T-helper 1 cell treated with Interleukin-12 subunit alpha and Interleukin-12 subunit beta and Interleukin-4 antibody, amounts not matched to agents 30 μg/mL and 1 μg/mL, for 36 hours (primary cell): ENCODE data around the gene FRS2.

ENCODE experiments used
- H3K27ac Mint-ChIP-seq: one replicate; pipeline ENCODE4 v1.8.0; 2021; ENCODE audit warnings: mild to moderate bottlenecking, mixed read lengths
- H3K27me3 Mint-ChIP-seq: one replicate; pipeline ENCODE4 v1.8.0; 2021; ENCODE audit warnings: low read depth, mixed read lengths
- H3K36me3 Mint-ChIP-seq: one replicate; pipeline ENCODE4 v1.8.0; 2021; ENCODE audit warnings: low read depth, mixed read lengths
- H3K4me1 Mint-ChIP-seq: one replicate; pipeline ENCODE4 v1.8.0; 2021; ENCODE audit warnings: low read depth, mixed read lengths
- H3K4me3 Mint-ChIP-seq: one replicate; pipeline ENCODE4 v1.8.0; 2021; ENCODE audit warnings: mild to moderate bottlenecking, moderate library complexity, mixed read lengths
- H3K9me3 Mint-ChIP-seq: one replicate; pipeline ENCODE4 v1.8.0; 2021; ENCODE audit warnings: mixed read lengths

Gene FRS2, protein sequence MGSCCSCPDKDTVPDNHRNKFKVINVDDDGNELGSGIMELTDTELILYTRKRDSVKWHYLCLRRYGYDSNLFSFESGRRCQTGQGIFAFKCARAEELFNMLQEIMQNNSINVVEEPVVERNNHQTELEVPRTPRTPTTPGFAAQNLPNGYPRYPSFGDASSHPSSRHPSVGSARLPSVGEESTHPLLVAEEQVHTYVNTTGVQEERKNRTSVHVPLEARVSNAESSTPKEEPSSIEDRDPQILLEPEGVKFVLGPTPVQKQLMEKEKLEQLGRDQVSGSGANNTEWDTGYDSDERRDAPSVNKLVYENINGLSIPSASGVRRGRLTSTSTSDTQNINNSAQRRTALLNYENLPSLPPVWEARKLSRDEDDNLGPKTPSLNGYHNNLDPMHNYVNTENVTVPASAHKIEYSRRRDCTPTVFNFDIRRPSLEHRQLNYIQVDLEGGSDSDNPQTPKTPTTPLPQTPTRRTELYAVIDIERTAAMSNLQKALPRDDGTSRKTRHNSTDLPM

DNA sequence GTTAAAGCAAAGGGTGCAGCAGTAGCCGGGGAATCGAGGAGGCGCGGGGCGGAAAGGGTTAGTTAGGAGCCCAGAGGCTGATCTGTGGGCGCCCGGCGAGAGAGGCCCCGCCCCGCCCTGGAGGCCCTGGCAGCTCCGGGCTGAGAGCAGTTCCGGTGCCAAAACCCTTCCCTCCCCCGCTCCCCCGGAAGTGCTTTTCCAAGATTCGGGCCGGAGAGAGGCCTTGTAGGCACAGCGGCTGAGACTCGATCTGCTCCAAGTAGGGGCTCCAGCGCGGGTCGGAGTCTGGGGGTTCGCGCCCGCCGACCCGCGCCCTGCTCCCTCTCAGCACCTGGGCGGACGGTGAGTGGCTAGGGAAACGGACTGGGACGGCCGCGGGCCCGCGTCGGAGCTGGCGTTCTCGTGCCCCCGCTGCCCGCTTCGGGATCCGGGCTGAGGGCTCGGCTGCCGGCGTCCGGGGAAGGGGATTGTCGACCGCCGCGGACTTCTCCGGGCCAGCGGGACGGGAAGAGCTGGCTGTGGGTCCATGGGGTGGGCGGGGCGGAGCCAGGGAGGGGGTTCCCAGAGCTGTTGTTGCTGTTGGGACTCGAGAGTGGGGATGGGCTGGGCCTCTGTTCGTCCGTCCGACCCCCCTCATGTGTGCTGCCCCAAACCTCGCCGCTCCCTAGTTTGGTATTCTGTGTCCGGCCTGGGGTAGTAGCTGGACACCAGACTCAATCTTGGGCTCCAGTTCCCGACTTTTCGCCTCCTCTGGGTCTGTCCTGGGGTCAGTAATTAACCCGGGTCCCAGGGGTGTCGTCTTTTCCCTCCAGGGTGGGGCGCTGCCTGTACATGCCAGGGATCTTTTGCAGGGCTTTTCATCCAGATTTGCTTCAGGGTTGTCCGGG, at the start of gene FRS2:
Gene FRS2 (plus strand): TSS at position 200 of the 887 bp plus-strand sequence. CDS start 98,643 bp downstream, outside the sequence.
- peaks cover 10% of the 10 kb centered on the region for H3K36me3 Mint-ChIP-seq
- H3K27ac Mint-ChIP-seq = peak within 1 kb of the TSS; percentile 97
- H3K27me3 Mint-ChIP-seq = no peaks in the 10 kb centered on the region
- H3K4me3 Mint-ChIP-seq = peak within 1 kb of the TSS; percentile 97
- H3K4me1 Mint-ChIP-seq = peaks cover 29% of the 10 kb centered on the region
- H3K9me3 Mint-ChIP-seq = no peaks in the 10 kb centered on the region

DNA sequence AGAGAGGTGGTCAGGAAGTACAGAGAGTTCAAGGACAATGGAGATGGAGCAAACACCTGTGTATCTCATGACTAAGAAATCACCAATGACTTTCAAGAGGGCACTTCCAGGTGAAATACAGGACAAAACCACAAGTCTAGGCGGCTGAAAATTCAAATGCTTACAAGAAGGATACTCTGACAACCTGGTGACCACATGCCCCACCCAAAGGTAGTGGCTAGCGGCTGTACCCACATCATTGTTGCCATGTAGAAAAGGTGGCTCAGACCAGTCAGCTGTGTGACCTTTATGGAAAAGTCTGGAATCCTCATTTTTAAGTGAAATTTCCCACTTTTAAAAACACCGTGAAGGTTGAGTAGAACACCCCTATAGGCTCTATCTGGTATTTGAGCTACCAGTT, 48.6 kb upstream of the FRS2 start:
- Mint-ChIP-seq H3K4me3 (no peak overlapping the region), H3K9me3 (no peaks in the 10 kb centered on the region), H3K36me3 (no peaks in the 10 kb centered on the region)

GRCh38 chr12:69423037-69423905, 46.9 kb upstream of the FRS2 start:
- Mint-ChIP-seq H3K27ac (no peak overlapping the region), H3K4me3 (no peak overlapping the region), H3K36me3 (no peaks in the 10 kb centered on the region), H3K9me3 (no peaks in the 10 kb centered on the region), H3K27me3 (no peaks in the 10 kb centered on the region), H3K4me1 (no peaks in the 10 kb centered on the region)

More for the DNA sequence above, 48.6 kb upstream of the FRS2 start:
- no peaks in the 10 kb centered on the region for H3K27me3 Mint-ChIP-seq
- H3K4me1 Mint-ChIP-seq = no peaks in the 10 kb centered on the region
- H3K27ac Mint-ChIP-seq = no peak overlapping the region

DNA sequence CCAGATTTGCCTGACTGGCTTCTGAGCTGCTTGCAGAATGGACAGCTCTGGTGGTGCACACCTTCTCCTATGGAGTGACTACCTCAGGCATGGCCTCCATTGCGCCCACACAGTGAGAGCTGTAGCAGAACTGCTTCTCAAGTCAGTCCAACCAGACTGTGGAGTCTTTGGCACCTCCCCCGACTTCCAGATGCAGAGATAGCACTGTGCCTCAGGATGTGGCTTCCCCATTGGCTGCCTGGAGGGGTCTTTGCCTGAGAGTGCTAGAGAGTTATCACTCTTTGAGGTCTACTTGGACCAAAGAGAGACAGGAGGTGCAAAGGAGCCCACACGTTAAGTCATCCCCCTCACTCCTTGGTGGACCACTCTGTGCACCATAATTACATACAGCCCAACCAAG, 44.8 kb upstream of the FRS2 start:
- no peaks in the 10 kb centered on the region for H3K27me3 Mint-ChIP-seq
- no peak overlapping the region for H3K27ac Mint-ChIP-seq
- no peak overlapping the region for H3K4me3 Mint-ChIP-seq
- H3K4me1 Mint-ChIP-seq = no peaks in the 10 kb centered on the region
- no peaks in the 10 kb centered on the region for H3K36me3 Mint-ChIP-seq
- H3K9me3 Mint-ChIP-seq = no peaks in the 10 kb centered on the region

DNA sequence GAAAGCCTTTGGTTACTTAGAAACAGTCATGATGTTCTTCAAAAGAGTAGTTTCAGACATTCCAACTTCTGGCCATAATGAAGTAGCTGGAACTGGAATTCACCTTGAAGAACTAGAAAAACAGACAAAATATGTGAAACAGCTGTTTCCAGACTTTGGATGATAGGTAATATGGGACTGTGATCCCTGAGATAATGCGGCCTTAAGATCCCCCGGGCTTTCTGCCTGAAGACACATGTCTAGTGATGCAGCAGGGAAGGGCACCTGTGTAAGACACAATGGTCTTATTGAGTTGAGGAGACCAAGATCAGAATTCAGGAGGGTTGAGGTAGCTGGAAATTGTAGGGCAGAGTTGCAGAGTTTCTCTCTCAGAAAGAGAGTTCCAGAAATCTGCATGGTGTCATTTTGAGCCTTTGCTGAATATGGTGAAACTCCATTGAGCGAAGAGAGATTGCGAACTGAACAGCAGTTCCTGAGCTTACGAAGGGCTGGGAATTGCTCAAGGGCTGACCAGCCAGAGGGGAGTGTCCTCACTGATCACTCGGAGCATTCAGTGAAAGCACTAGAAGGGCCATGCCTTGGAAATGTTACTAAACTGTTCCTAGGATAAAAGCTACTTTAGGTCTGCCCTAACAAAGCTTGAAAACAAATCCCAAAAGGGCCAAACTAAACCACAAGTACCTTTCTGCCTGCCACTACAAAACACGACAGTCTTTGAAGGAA, 41.7 kb upstream of the FRS2 start:
- H3K27ac Mint-ChIP-seq = no peak overlapping the region
- H3K4me3 Mint-ChIP-seq = no peak overlapping the region

GRCh38 chr12:69430942-69431590, 39.1 kb upstream of the FRS2 start:
- H3K9me3 Mint-ChIP-seq = no peaks in the 10 kb centered on the region
- H3K4me1 Mint-ChIP-seq = no peaks in the 10 kb centered on the region
- H3K27ac Mint-ChIP-seq = no peak overlapping the region
- no peak overlapping the region for H3K4me3 Mint-ChIP-seq
- H3K27me3 Mint-ChIP-seq = no peaks in the 10 kb centered on the region
- H3K36me3 Mint-ChIP-seq = no peaks in the 10 kb centered on the region

More for the DNA sequence above, 41.7 kb upstream of the FRS2 start:
- H3K36me3 Mint-ChIP-seq = no peaks in the 10 kb centered on the region
- H3K4me1 Mint-ChIP-seq = no peaks in the 10 kb centered on the region
- H3K27me3 Mint-ChIP-seq = no peaks in the 10 kb centered on the region
- H3K9me3 Mint-ChIP-seq = no peaks in the 10 kb centered on the region

- Mint-ChIP-seq H3K9me3 (no peaks in the 10 kb centered on the region), H3K36me3 (no peaks in the 10 kb centered on the region), H3K27me3 (no peaks in the 10 kb centered on the region), H3K4me1 (no peaks in the 10 kb centered on the region), H3K27ac (no peak overlapping the region), H3K4me3 (no peak overlapping the region)
These were observed 38.5 kb upstream of the FRS2 start for GRCh38 chr12:69431591-69432222.

- H3K4me1 Mint-ChIP-seq = no peaks in the 10 kb centered on the region
- no peak overlapping the region for H3K4me3 Mint-ChIP-seq
- H3K27ac Mint-ChIP-seq = no peak overlapping the region
- no peaks in the 10 kb centered on the region for H3K9me3 Mint-ChIP-seq
- H3K27me3 Mint-ChIP-seq = no peaks in the 10 kb centered on the region
- no peaks in the 10 kb centered on the region for H3K36me3 Mint-ChIP-seq
These were observed 36.5 kb upstream of the FRS2 start for GRCh38 chr12:69433653-69434052.

- no peak overlapping the region for H3K27ac Mint-ChIP-seq
- no peaks in the 10 kb centered on the region for H3K9me3 Mint-ChIP-seq
- no peaks in the 10 kb centered on the region for H3K27me3 Mint-ChIP-seq
- H3K4me3 Mint-ChIP-seq = no peak overlapping the region
- no peaks in the 10 kb centered on the region for H3K36me3 Mint-ChIP-seq
- H3K4me1 Mint-ChIP-seq = no peaks in the 10 kb centered on the region
These were observed 34.5 kb upstream of the FRS2 start for GRCh38 chr12:69435644-69436043.

GRCh38 chr12:69437073-69437472, 33.1 kb upstream of the FRS2 start:
- Mint-ChIP-seq H3K27ac (no peak overlapping the region), H3K27me3 (no peaks in the 10 kb centered on the region), H3K4me3 (no peak overlapping the region), H3K36me3 (no peaks in the 10 kb centered on the region), H3K4me1 (no peaks in the 10 kb centered on the region), H3K9me3 (no peaks in the 10 kb centered on the region)

DNA sequence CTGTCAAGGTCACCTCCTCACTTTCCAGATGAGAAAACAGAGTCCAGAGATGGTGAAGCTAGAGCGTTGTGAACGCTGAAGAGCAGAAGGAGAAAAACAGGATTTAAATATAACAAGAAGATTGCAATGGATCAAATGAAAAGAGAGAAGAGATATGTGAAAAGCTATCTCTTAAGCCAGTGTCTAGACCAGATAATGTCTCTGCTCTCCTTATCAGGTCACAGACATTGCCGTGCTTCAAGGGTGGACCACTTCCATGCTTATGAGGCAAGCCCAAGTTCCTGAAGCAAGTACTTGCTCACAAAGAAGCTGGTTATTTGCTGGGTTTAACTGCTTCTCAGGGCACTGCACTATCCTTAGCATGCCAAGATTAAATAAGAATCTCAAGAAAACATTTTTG, 31.6 kb upstream of the FRS2 start:
- H3K4me1 Mint-ChIP-seq = no peaks in the 10 kb centered on the region
- H3K4me3 Mint-ChIP-seq = no peak overlapping the region
- H3K27ac Mint-ChIP-seq = no peak overlapping the region
- no peaks in the 10 kb centered on the region for H3K36me3 Mint-ChIP-seq
- H3K27me3 Mint-ChIP-seq = no peaks in the 10 kb centered on the region
- H3K9me3 Mint-ChIP-seq = no peaks in the 10 kb centered on the region

- no peaks in the 10 kb centered on the region for H3K27me3 Mint-ChIP-seq
- H3K4me3 Mint-ChIP-seq = no peak overlapping the region
- H3K9me3 Mint-ChIP-seq = no peaks in the 10 kb centered on the region
- no peaks in the 10 kb centered on the region for H3K36me3 Mint-ChIP-seq
- no peak overlapping the region for H3K27ac Mint-ChIP-seq
- no peaks in the 10 kb centered on the region for H3K4me1 Mint-ChIP-seq
These were observed 30.2 kb upstream of the FRS2 start for GRCh38 chr12:69440016-69440415.

- H3K36me3 Mint-ChIP-seq = no peaks in the 10 kb centered on the region
- H3K4me1 Mint-ChIP-seq = no peaks in the 10 kb centered on the region
- no peak overlapping the region for H3K27ac Mint-ChIP-seq
- no peaks in the 10 kb centered on the region for H3K9me3 Mint-ChIP-seq
- no peak overlapping the region for H3K4me3 Mint-ChIP-seq
- H3K27me3 Mint-ChIP-seq = no peaks in the 10 kb centered on the region
These were observed 29.3 kb upstream of the FRS2 start for GRCh38 chr12:69440886-69441285.
